HL-60 (cell line): ENCODE measurements around the gene POLR2C.
"Not testable (repeated sequence)": the region's sequence is repeated elsewhere in the genome, so short reads cannot be mapped to it uniquely, and the experiment has no call there.

ENCODE experiments used
- DNase-seq, 2 experiments: peaks; one replicate each; pipeline ENCODE4 v3.0.0-alpha.2; 2010 to 2020; ENCODE audit warnings: low read depth in 1 of 2, low spot score in 1 of 2
- H3K27ac ChIP-seq: fragments of 250-450 bp; sonication (Bioruptor Pico); replicated peaks from 2 replicates; pipeline ENCODE4 v1.5.1; 2020; ENCODE audit warnings: mild to moderate bottlenecking, moderate library complexity
- H3K27me3 ChIP-seq: fragments of 250-450 bp; sonication (Bioruptor Pico); 2 replicates; pipeline ENCODE4 v1.5.1; 2021; ENCODE audit warnings: mild to moderate bottlenecking, moderate library complexity; ENCODE audit not compliant: insufficient read depth, poor library complexity, severe bottlenecking
- H3K4me3 ChIP-seq: replicated peaks from 2 replicates; pipeline ENCODE4 v1.5.1; 2011; ENCODE audit warnings: mild to moderate bottlenecking, control low read depth, low read length; ENCODE audit not compliant: insufficient read depth
- GABPA ChIP-seq: IDR thresholded peaks from 2 replicates; pipeline ENCODE4 v1.6.1; 2012; ENCODE audit warnings: low read depth
- POLR2AphosphoS5 ChIP-seq: IDR thresholded peaks from 2 replicates; pipeline ENCODE4 v1.6.1; 2012; ENCODE audit warnings: low read depth
- SPI1 ChIP-seq: IDR thresholded peaks from 2 replicates; pipeline ENCODE4 v1.6.1; 2012; ENCODE audit warnings: low read depth, mild to moderate bottlenecking, borderline replicate concordance
- TF ChIP-seq, protein P1 (sequence below): IDR thresholded peaks from 2 replicates; pipeline ENCODE4 v1.6.1; 2012; ENCODE audit warnings: low read depth; ENCODE audit not compliant: insufficient replicate concordance
- TF ChIP-seq, protein P2 (sequence below): IDR thresholded peaks from one replicate; pipeline ENCODE4 v1.5.1; 2011; ENCODE audit warnings: low read length, control low read depth, inconsistent platforms; ENCODE audit not compliant: insufficient read depth

Gene POLR2C

GRCh38 chr16:57432989-57433388 is 29.5 kb upstream of the POLR2C start:
- Histone ChIP-seq H3K4me3 (no peak overlapping the region), H3K27ac (no peak overlapping the region), H3K27me3 (no peaks in the 10 kb centered on the region)
- no peak for DNase-seq
- TF ChIP-seq POLR2AphosphoS5, result no peak
- TF ChIP-seq GABPA, result no peak
- TF ChIP-seq, protein P1, sequence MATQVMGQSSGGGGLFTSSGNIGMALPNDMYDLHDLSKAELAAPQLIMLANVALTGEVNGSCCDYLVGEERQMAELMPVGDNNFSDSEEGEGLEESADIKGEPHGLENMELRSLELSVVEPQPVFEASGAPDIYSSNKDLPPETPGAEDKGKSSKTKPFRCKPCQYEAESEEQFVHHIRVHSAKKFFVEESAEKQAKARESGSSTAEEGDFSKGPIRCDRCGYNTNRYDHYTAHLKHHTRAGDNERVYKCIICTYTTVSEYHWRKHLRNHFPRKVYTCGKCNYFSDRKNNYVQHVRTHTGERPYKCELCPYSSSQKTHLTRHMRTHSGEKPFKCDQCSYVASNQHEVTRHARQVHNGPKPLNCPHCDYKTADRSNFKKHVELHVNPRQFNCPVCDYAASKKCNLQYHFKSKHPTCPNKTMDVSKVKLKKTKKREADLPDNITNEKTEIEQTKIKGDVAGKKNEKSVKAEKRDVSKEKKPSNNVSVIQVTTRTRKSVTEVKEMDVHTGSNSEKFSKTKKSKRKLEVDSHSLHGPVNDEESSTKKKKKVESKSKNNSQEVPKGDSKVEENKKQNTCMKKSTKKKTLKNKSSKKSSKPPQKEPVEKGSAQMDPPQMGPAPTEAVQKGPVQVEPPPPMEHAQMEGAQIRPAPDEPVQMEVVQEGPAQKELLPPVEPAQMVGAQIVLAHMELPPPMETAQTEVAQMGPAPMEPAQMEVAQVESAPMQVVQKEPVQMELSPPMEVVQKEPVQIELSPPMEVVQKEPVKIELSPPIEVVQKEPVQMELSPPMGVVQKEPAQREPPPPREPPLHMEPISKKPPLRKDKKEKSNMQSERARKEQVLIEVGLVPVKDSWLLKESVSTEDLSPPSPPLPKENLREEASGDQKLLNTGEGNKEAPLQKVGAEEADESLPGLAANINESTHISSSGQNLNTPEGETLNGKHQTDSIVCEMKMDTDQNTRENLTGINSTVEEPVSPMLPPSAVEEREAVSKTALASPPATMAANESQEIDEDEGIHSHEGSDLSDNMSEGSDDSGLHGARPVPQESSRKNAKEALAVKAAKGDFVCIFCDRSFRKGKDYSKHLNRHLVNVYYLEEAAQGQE, result no peak
- TF ChIP-seq SPI1, result no peak
- TF ChIP-seq, protein P2, sequence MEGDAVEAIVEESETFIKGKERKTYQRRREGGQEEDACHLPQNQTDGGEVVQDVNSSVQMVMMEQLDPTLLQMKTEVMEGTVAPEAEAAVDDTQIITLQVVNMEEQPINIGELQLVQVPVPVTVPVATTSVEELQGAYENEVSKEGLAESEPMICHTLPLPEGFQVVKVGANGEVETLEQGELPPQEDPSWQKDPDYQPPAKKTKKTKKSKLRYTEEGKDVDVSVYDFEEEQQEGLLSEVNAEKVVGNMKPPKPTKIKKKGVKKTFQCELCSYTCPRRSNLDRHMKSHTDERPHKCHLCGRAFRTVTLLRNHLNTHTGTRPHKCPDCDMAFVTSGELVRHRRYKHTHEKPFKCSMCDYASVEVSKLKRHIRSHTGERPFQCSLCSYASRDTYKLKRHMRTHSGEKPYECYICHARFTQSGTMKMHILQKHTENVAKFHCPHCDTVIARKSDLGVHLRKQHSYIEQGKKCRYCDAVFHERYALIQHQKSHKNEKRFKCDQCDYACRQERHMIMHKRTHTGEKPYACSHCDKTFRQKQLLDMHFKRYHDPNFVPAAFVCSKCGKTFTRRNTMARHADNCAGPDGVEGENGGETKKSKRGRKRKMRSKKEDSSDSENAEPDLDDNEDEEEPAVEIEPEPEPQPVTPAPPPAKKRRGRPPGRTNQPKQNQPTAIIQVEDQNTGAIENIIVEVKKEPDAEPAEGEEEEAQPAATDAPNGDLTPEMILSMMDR, result no peak

DNA sequence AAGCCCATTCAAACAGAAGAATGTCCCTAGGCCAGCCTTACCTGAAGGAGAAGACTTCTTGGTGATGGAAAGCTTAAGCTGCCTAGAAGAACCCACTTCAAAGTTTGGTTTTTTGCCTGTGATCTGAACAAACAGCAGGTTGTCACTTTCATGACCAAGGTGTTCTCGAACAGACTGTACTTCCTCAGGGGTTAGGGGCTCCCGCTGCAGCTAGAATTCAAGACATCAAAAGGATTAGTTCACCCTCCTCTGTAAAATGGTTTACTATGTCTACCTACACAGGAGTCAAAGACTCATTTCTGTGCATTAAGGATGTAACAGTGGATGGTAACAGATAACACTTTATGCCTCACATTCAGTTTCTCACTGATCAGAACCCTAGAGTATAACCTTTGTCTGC is 28.5 kb upstream of the POLR2C start:
- TF ChIP-seq, protein P1, result no peak
- TF ChIP-seq SPI1 (no peak), POLR2AphosphoS5 (no peak), GABPA (no peak)
- TF ChIP-seq, protein P2, result no peak
- H3K4me3 ChIP-seq, result no peak overlapping the region
- no peak overlapping the region for H3K27ac ChIP-seq
- no peaks in the 10 kb centered on the region for H3K27me3 ChIP-seq
- DNase-seq, result no peak

- no peak for DNase-seq
- Histone ChIP-seq H3K4me3 (no peak overlapping the region), H3K27me3 (no peaks in the 10 kb centered on the region), H3K27ac (no peak overlapping the region)
- TF ChIP-seq SPI1 (no peak), POLR2AphosphoS5 (no peak), GABPA (no peak)
- TF ChIP-seq, protein P1, result no peak
- TF ChIP-seq, protein P2, result no peak
Measured at GRCh38 chr16:57435838-57436237, 26.6 kb upstream of the POLR2C start.

DNA sequence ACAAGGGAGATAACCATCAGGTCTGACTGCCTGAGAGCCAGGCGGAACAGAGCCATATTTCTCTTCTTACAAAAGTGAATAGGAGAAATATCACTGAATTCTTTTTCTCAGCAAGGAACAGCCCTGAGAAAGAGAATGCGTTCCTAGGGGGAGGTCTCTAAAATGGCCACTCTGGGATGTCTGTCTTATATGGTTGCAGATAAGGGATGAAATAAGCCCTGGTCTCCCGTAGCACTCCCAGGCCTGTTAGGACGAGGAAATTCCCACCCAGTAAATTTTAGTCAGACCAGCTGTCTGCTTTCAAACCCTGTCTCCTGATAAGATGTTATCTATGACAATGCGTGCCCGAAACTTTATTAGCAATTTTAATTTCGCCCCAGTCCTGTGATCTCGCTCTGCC is 22.5 kb upstream of the POLR2C start:
- H3K4me3 ChIP-seq, H3K27ac ChIP-seq, DNase-seq, H3K27me3 ChIP-seq: not testable (repeated sequence)

DNA sequence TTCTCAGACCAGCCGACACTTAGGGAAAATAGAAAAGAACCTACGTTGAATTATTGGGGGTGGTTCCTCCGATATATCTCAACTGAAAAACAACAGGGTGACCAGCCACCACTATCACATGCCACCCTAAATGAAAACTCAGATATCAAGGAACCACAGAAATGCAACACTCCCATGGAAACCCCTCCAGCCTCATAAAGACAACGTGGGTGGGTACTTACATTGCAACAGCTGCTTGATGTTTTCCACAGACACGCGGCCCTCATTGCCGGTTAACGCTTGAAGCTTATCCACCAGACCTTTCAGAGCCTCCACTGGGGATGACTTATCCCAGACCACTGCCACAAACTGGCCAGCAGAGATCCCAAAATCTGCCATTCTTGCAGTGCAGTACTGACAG is 21.9 kb upstream of the POLR2C start:
- not testable (repeated sequence) for H3K27ac ChIP-seq, DNase-seq, H3K27me3 ChIP-seq, H3K4me3 ChIP-seq
